Uterus (tissue), 4 donors: Measurements from ENCODE around the gene COL25A1. TPM values are rescaled to one million over a fixed set of nuclear protein-coding genes. Genes with fewer than 3 reads are reported as not detected.

Experiments
- DNase-seq, 2 donors: peaks; one replicate each; pipeline ENCODE4 v3.0.0-alpha.2; 2019 to 2020
- H3K27ac ChIP-seq, 2 donors: fragments of 200-600 bp; sonication (generic); 1 replicate in 1 of 2; 2 replicates in 1 of 2; pipeline ENCODE4 v1.5.1; 2016 to 2018
- H3K27me3 ChIP-seq, 2 donors: fragments of 200-600 bp; sonication (generic); one replicate each; pipeline ENCODE4 v1.5.1; 2018 to 2019; ENCODE audit warnings: control low read depth in 1 of 2
- H3K36me3 ChIP-seq, 2 donors: fragments of 200-600 bp; sonication (generic); one replicate each; pipeline ENCODE4 v1.5.1; 2019; ENCODE audit warnings: control low read depth in 1 of 2
- H3K4me1 ChIP-seq, 2 donors: fragments of 200-600 bp; sonication (generic); one replicate each; pipeline ENCODE4 v1.5.1; 2018 to 2019; ENCODE audit warnings: control low read depth in 1 of 2
- H3K4me3 ChIP-seq, 2 donors: fragments of 200-600 bp; sonication (generic); 1 replicate in 1 of 2; 2 replicates in 1 of 2; pipeline ENCODE4 v1.5.1; 2018 to 2019; ENCODE audit warnings: mild to moderate bottlenecking in 1 of 2
- H3K9me3 ChIP-seq, 2 donors: fragments of 200-600 bp; sonication (generic); one replicate each; pipeline ENCODE4 v1.5.1; 2019; ENCODE audit warnings: control low read depth in 1 of 2
- CTCF ChIP-seq, 4 experiments: fragments of 200-600 bp in 2 of 4; fragments of 450-650 bp in 2 of 4; sonication (generic) in 2 of 4; IDR thresholded peaks; one replicate each; pipeline ENCODE4 v1.5.1; 2016 to 2019; ENCODE audit warnings: antibody characterized with exemption in 4 of 4, mild to moderate bottlenecking in 2 of 4, moderate library complexity in 1 of 4
- POLR2A ChIP-seq, 2 donors: fragments of 450-650 bp; IDR thresholded peaks; one replicate each; pipeline ENCODE4 v1.6.1; 2016; ENCODE audit warnings: antibody characterized with exemption in 2 of 2, mild to moderate bottlenecking in 1 of 2, moderate library complexity in 1 of 2
- intact Hi-C: fragments of 100-400 bp; cut with DNase I; formaldehyde crosslinking; loops from one replicate; pipeline ENCODE4 v1.15.1; 2023; ENCODE audit warnings: low total_unique reads
- total RNA-seq, 4 donors: library from RNA; depleted of rRNA in 3 of 4; stranded (reverse); fragments of >200 nt in 3 of 4; gene quantifications; one replicate each; pipeline versions ENCODE4 v1.1.0 to v1.2.4, GENCODE V29; 2014 to 2023
- donor health status: DM: yes; HTN: yes; CAD: no.

The COL25A1 gene
- total RNA-seq, 4 donors from 2014 or later = 0.26 to 41.1 (median 1.8) TPM; not detected in 1

GRCh38 chr4:108796173-108796572, 506.3 kb downstream of the COL25A1 start:
- no peak overlapping the region for H3K4me3 ChIP-seq
- intact Hi-C loops = no loop called here
- H3K27ac ChIP-seq = no peak overlapping the region
- H3K4me1 ChIP-seq = no peaks in the 10 kb centered on the region
- TF ChIP-seq CTCF (IDR thresholded peaks at IDR 0.05) = no peak
- TF ChIP-seq POLR2A (IDR thresholded peaks at IDR 0.05) = no peak
- no peaks in the 10 kb centered on the region for H3K27me3 ChIP-seq
- no peaks in the 10 kb centered on the region for H3K9me3 ChIP-seq
- no peaks in the 10 kb centered on the region for H3K36me3 ChIP-seq
- no peak for DNase-seq

DNA sequence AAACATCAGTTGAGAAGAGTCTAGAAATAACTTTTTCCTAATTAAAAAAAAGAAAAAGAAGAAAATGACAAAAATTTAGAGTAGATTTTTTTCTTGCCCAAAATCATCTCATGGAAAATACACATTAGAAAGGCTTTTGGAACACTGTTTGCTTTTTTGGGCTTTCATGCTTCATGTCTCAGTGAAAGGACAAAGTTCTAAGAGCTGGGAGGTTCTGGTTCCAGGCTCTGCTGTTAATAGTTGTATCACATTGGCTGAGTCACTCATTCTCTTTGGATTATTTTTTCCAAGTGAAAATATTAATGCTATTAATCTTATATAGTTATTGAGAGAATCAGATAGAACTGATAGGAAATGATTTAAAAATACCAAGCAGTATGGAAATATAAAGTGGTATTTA, 506.7 kb downstream of the COL25A1 start:
- intact Hi-C loops = no loop called here
- Histone ChIP-seq H3K27me3 (no peaks in the 10 kb centered on the region), H3K36me3 (no peaks in the 10 kb centered on the region), H3K27ac (no peak overlapping the region), H3K4me1 (no peaks in the 10 kb centered on the region), H3K4me3 (no peak overlapping the region), H3K9me3 (no peaks in the 10 kb centered on the region)
- TF ChIP-seq POLR2A (IDR thresholded peaks at IDR 0.05) (no peak), CTCF (IDR thresholded peaks at IDR 0.05) (no peak)
- no peak for DNase-seq

DNA sequence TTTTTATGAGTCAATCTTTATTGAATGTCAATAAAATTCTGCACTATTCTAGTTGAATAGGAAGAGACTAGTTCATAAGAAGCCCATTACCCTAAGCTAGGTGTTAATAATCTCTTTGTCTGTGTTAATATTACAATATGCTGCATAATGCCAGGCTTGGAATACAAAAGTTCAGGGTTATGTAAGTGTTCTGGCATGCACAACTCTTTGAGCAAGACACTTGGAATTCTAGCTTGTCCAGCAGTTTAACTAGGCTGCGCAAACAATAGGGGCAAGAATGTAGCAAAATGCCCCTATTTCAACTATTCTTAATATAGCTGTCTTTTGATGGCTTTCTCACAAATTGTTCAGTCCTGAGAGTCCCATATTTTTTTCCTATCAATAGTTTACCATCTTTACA, 508.3 kb downstream of the COL25A1 start:
- no peaks in the 10 kb centered on the region for H3K27me3 ChIP-seq
- no peaks in the 10 kb centered on the region for H3K4me1 ChIP-seq
- no peak for DNase-seq
- H3K9me3 ChIP-seq = no peaks in the 10 kb centered on the region
- no peak overlapping the region for H3K4me3 ChIP-seq
- H3K27ac ChIP-seq = no peak overlapping the region
- H3K36me3 ChIP-seq = no peaks in the 10 kb centered on the region
- intact Hi-C loops = no loop called here
- no peak for TF ChIP-seq CTCF (IDR thresholded peaks at IDR 0.05)
- TF ChIP-seq POLR2A (IDR thresholded peaks at IDR 0.05) = no peak

DNA sequence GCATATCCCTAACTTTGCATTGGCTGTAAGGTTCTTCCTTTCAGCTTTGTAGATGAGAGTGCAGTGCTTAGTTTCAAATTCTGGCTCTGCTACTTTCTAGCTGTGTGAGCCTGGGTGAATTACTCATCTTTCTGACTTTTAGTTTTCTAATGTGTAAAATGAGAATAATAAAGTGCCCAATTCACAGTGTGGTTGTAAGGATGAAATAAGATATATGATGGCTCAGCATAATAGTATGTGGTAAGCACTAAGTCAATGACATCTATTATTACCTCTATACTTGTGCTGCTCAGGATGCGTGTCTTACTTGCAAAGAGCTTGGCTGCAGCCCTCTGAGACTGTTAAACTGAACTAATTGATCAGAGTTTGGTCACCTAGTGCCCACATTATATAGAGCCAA, 509.0 kb downstream of the COL25A1 start:
- Histone ChIP-seq H3K36me3 (no peaks in the 10 kb centered on the region), H3K4me3 (no peak overlapping the region), H3K9me3 (no peaks in the 10 kb centered on the region), H3K27ac (no peak overlapping the region), H3K4me1 (no peaks in the 10 kb centered on the region), H3K27me3 (no peaks in the 10 kb centered on the region)
- DNase-seq = no peak
- no peak for TF ChIP-seq POLR2A (IDR thresholded peaks at IDR 0.05)
- no peak for TF ChIP-seq CTCF (IDR thresholded peaks at IDR 0.05)
- intact Hi-C loops = no loop called here

DNA sequence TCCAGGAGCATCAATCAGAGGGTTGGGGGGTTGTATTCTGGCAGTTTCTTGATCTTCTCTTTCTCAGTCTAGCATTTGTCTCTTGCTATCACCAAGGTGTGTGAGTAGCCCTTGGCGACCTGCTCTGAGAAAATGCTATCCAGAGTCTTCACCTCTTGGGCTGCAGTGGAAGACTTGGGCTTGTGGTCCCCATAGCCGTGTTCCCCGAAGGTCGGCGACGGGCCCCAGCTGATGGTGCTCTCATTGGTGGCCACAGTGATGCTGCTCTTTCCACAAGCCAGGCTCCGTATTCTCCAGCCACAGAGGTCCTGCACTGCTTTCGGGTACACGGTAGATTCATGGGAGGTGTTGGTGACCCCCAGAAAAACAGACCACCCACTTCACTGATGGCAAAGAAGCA, 513.7 kb downstream of the COL25A1 start:
- no peak for DNase-seq
- H3K4me1 ChIP-seq = no peaks in the 10 kb centered on the region
- no peak for TF ChIP-seq CTCF (IDR thresholded peaks at IDR 0.05)
- no peak for TF ChIP-seq POLR2A (IDR thresholded peaks at IDR 0.05)
- intact Hi-C loops = no loop called here
- H3K36me3 ChIP-seq = no peaks in the 10 kb centered on the region
- no peaks in the 10 kb centered on the region for H3K9me3 ChIP-seq
- no peak overlapping the region for H3K27ac ChIP-seq
- no peak overlapping the region for H3K4me3 ChIP-seq
- H3K27me3 ChIP-seq = no peaks in the 10 kb centered on the region
